ENCODE data around the gene NF1.
A peak's percentile ranks its signal among the peaks of the same experiment; 100 is the strongest.

Gene NF1

DNA sequence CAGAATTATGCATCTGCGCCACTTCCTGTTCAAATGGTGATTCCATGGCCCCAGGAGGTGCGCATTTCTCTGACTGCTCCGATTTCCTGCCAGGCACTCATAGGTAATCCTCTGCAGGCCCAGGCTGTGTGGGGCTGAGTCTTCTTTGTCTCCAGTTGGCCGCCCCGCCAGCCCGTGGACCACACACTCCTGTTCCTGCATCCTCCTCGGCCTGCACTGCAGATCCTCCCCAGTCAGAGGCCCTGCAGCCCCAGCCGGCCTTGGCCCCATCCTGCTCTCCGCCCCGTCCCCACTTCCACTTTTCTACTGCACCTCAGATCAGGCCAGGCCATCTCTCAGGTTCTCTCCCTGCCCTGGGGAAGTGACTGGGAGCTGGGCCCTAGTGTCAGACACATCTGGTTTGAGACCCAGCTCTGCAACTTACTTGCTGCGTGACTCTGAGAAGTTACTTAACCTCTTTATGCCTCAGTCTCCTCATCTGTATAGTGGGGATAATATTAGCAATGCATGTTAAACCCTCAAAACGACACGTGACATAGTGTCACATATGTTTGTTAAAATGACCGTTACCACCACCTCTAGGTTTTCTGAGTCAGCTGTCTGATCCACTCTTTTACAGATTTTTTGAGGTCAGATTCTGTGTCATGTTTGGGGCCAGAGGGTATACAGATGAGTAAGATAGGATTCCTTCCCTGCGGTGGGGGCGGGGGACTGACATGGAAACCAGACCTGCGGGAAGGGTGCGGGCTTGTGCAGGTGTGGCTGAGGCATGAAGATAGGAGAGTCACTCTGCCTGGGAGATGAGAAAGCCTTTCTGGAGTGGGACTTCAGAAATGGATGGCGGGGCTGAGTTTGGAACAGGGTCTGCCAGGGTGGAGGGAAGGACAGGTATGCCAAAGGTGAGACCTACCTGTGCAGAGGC, 309.5 kb downstream of the NF1 start:
- DNase-seq (ENCODE audit: low spot score): no peak

DNA sequence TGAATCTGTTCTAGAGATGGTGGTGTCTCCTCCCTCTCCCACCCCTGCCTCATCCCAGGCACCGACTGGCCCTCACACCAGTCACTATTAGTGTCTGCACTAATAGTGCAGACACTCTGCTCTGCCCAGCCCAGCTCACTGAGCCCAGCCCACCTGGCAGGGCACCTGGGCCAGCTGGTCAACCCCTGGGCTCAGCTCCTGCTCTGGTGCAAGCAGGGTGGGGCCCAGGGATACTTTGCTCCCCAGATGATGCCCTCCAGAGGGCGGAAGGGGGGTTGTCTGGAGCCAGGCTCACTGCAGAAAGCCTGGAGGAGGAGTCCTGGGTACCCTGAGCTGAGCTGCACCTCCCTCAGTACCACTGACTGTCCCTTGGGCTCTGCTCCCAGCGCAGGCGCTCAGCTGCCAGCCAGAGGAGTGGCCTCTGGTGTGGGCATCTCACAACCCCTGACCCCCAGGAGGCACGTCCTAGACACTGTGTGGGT, 311.2 kb downstream of the NF1 start:
- no peak for DNase-seq (ENCODE audit: low spot score)

DNA sequence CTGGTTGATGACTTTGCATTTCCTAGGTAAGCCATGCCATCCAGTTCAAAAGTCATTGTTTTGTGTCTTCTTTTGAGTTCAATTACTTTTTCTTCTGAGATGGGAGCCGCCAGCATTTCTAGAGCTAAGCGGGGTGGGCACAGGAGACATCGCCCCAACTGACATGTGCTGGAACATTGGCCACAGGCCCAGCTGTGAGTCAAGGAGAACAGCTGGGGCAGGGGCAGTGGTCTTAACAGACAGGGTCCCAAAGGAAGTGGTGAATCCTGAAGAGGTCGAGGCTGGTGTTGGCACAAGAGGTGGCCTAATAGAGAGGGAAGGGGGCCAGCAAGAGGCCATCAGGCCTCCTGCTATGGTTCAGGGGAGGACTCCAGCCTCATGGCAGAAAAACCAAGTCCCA, 313.8 kb downstream of the NF1 start:
- no peak for DNase-seq (ENCODE audit: low spot score)

DNA sequence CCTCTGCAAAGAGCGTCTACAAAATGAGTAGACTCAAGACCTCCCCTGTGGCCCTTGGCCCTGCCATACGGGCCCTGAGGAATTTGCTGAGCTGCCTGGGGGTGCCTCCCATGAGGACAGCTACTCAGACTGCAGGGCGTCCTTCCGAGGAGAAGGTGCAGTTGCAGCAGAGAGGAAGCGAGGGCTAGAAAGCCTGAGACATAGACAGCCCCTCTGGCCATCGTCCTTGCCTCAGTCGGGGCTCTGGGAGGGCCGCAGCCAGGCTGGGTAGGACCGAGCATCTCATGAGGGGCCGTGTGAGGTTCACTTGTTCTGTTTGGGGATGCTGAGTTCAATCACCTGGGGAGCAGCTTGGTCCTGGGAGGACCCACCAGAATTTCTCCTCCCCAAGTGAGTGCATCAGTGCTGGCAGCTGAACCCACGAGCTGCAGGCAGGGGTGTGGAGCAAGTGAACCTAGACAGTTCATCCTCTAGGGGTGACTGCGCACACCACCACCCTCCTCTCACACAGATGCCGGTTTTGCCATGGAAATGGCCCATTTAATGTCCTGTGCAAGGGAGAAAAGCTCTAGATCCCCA, 317.0 kb downstream of the NF1 start:
- DNase-seq (ENCODE audit: low spot score): no peak

DNA sequence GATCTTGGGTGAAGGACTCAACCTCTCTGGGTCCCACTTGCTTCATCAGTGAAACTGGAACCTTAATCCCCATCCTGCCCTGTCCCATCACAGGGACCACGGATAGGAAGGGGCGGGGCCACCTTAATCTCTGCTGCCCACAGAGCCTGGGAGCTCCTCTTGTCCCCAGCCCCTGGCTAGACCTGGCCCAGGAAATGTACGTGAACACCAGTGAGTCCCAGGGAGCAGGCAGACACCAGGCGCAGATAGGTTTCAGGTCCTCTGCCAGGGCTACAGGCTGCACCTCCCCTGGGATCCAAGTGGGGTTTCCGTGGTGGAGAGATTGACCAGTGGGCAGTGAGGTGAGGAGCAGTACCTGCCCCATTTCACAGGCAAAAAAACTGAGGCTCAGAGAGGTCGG, 317.7 kb downstream of the NF1 start:
- DNase-seq (ENCODE audit: low spot score): no peak

DNA sequence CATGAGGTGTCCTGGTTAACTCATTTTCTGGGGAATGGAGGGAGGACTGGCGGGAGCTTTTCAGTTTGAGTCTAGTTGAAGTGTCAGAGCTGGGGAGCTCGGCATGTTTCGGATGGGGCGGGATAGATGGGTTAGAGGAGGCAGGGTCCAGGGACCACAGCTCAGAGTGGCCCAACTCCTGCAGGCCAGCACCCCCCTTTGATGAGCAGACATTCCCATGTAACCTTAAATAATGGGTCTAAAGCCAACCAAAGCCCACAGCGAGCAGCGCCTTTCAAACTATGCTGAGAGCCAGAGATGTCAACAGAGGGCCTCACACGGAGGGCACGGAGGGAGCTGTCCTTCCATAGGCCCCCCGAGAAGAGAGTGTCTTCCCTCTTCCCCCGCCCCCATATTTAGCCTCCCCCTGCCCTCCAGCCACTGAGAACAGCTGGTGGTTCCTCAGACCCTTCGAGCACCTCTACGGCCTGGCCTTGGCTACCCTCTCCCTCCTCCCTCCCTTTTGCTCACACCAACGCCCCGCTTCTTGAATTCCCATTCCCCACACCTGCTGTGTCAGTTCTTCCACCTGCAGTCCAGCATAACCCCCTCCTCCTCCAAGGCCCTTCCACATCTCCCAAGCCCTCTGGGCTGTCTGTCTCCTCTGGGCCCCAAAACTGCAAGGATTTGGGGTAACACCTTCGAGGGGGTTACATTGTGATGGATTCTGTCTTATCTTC, 318.5 kb downstream of the NF1 start:
- DNase-seq (ENCODE audit: low spot score): no peak

DNA sequence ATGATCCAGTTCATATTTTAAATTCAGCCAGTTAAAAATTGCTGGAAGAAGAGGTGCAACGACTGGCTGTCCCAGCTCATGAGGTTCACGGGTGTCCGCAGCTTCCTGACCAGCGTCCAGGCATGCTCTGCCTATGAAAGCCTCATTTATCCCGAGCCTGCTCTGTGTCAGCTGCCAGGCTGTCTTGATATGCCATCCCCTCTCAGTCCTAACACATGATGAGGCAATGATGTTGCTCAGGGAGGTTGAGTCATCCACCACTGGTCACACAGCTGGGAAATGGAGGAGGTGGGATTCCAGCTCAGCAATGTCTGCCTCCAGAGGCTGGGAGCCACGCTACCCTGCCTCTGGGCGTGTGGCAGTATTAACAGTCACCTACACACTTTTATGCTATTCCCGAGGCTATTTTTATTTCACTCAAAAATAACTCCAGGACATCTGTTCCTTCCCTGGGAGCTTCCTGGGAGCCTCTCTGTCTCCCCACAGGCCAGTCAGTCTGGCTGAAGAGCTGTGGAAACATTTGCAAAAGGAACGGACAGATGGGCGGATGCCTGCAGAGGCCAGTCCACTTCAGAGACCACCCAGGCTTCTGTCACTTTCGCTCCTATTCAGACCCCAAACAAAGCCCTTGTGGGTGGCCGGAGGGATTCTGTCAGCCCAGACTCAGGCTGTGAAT, 319.2 kb downstream of the NF1 start:
- peak; percentile 95 for DNase-seq (ENCODE audit: low spot score)

DNA sequence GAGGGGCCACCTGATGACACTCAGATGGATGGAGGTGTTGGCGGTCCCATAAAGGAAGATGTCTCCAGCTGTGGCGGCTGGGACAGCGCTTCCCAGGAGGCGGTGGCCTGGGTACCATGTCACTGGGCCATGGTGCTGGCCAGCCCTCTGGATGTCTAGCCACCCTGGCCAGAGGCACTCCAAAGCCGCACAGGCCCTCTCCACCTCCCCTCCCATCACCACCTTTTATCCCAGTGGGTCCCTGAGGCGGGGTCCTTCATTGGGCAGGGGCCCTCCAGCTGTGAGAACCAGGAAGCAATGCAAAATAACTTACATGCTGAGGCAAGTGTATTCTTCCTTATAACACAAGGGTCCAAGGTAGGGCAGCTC, 319.8 kb downstream of the NF1 start:
- no peak for DNase-seq (ENCODE audit: low spot score)

DNA sequence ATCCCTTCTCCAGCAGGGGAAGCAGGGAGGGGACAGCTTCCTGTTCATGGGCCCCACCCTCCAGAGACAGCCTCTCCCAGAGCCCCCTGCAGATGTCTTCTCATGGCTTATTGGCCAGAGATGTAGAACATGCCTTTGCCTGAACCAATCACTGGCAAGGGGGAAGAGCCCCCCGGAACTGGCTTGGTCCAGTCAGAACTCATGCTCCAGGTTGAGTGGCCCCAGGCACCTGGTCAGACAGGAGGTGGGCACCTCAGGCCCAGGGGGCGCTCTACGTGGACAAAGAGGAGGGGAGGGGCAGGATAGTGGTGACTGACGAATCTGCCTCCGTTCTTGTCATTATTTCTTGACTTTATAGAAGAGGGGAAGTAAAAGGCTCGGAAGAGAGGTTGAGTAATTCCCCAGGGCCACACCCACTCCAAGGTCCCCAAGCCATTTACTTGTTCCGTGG, 320.3 kb downstream of the NF1 start:
- DNase-seq (ENCODE audit: low spot score): no peak

DNA sequence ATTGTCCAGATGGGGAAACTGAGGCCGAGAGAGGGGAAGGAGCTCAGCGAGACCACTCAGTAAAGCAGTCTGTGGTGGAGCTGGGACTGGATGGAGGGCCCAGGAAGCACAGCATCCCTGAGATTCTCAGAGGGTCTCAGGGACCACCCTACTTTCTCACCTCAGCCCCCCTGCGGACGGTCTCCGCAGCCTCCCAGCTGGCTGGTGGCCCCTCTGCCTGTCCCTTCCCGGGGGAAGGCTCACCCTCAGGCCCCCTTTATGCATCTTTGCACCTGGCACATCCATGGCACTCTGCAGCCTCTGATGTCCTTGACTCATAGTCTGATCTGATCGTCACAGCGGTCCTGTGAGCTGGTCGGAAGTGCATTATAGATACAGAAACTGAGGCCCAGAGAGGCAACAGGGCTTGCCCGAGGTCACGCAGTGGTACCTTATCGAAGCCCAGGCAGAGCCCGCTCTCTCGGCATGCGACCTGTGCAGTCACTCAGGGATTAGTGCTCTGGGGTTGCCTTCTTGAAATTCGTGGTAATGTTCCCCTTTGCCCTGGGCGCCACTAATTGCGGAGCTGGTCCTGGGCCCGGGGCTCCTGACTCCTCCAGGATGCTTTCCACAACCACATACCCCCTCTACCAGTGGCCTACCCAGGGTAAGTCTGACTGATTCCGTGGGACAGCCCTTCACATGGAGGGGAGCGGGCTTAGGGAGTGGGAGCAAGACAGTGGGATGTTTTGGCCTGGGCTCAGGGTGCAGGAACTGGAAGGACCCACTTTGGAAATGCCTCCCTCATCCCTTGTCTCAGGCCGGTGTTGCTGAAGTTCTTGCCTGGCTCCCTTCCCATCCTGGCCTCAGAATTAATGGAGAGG, 321.1 kb downstream of the NF1 start:
- DNase-seq (ENCODE audit: low spot score): no peak

DNA sequence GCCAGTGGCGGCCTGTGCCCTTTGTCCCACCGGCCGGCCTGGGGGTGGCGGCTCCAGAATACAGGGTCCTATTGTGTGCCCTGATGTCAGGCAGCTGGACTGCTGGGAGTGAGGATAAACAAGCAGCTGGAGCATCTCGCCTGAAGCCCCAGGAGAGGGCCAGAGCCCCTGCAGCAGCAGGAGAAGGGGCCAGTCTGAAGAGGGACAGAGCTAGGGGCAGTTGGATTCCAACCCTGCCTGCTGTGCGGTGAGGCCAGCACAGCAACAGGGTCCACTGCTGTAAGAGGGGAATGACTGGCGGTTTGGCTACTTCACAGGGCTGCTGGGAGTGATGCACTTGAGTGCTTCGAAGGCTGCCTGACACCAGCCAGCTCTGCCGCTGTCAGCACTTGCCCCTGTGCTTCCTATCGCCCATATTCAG, 321.7 kb downstream of the NF1 start:
- DNase-seq (ENCODE audit: low spot score): peak; percentile 96

DNA sequence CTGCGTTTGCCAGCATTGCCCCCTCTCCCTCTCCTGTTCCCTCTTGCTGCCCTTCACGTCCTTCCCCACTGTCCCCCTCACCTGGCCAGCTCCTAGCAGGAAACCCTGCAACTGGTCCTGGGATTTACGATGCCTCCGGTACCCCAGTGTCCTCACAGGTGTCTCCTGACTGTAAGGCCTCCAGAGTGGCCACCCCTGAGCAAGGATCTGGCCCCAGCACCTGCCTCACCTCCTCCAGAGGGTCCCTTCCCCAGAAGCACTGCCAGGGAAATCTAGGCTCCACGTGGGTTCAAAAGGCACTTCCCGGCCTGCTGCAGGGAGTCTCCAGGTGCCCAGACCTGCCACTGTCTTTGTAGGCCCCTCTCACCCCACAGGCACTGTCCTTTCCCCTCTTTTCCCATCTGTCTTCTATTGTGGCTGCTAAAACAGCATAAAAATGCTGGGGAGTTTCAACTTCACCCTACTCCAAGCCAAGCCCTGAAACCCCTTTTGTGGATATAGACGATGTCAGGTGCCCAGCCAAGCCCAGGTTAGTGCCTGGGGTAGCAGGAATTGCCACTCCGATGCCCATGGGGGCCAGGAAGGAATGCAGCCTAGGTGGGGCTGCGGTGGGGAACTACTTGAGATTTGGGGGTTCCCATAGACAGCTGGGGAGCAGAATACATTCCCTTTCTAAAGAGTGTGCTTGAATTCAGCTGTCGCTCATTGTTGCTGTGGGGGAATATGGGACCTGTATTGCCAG, 322.4 kb downstream of the NF1 start:
- no peak for DNase-seq (ENCODE audit: low spot score)

DNA sequence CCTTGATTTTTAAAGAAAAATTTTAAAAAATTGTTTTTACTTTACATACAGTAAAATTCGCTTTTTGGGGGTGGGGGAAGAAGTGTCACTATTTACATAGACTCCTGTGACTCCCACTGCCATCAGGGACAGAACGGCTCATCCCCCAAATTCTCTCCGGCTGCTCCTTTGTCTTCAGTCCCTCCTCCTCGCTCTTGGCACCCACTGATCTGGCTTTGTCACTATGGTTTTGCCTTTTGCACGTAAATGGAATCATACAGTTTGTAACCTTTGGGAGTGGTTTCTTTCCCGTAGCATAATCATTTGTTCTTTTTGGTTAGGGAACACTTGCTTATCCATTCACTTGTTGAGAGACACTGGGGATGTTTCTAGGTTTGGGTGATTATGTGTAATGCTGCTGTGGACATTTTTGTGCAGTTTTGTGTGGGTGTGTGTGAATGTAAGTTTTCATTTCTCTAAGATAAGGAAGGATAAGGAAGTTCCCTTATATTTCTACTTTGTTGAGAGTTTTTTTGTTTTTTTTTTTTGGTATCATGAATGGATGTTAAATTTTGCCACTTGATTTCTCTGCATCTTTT, 324.1 kb downstream of the NF1 start:
- DNase-seq (ENCODE audit: low spot score): peak; percentile 45

DNA sequence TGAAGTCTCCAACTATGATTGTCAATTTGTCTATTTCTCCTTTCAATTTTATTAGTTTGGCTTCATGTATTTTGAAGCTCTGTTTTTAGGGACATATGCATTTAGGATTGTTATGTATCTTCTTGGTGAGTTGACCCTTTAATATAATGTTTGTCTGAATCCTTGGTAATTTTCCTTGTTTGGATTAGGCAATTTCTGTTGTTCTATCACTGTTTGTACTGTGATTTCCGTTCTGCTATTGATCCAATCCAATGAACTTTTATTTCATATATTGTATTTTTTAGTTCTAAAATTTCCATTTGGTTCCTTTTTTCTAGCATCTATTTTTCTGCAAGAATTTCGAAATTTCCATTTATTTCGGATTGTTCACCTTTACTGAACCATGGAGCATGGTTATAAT, 327.7 kb downstream of the NF1 start:
- no peak for DNase-seq (ENCODE audit: low spot score)

DNA sequence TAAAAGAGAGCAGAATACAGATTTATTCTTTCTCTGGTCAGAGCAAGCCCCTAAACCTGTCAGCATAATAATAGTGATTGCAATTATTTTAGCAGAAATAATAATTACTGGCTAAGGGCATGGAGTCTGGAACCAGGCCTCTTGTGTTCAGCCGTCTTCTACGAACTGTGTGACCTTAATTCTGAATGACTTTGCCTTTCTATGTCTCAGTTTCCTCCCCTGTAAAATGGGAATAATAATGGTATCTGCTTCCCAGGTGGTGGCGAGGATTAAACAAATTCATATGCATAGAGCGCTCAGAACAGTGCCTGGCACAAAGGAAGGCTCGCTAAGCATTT, 330.1 kb downstream of the NF1 start:
- no peak for DNase-seq (ENCODE audit: low spot score)

DNA sequence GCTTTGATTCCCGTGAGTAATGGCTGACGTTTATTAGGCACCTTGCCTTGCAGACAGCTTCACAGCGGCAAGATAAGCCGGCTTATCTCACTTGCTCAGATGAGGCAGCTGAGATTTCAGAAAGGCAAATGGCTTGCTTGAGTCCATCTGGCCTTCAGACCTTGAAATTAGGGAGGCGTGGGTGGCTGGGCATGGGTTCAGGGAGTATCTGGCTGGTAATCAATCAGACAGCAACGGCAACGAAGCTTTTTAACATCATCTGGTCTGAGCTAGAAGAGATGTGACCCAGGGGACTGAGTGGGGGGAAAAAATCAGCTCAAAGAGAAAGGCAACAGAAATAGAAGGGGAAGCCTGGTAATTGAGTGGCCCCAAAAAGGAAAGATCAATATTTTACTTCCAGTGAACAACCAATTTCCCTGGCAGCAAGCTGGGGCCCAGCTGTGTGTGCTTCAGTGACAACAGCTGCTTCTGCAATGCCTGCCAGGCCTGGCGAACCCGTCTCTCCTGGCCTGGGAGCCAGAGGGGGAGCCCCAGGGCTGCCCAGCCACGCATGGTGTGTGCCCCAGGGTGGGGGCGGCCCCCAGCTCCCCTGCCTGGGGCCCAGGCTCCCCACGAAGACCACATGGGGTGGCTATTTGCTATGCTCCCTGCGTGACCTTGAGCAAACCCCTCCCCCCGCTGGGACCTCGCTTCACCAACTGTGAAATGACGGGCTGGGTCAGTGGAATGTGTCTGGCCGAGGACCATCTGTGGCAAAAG, 330.7 kb downstream of the NF1 start:
- peak; percentile 73 for DNase-seq (ENCODE audit: low spot score)
